DMS 273 (cell line): Measurements from ENCODE around the gene AEN.
A peak's percentile ranks its signal among the peaks of the same experiment; 100 is the strongest.

Experiments used
- DNase-seq: peaks from one replicate; lab custom pipeline; 2025; ENCODE audit not compliant: unreplicated experiment; lab: John Stamatoyannopoulos, UW

AEN gene

GRCh38 chr15:88649753-88650551, 28.8 kb downstream of the AEN start:
- no peak for DNase-seq

- DNase-seq = no peak
Measured at GRCh38 chr15:88650556-88650955, 29.4 kb downstream of the AEN start.

GRCh38 chr15:88651136-88651732, 30.1 kb downstream of the AEN start:
- DNase-seq = no peak

DNA sequence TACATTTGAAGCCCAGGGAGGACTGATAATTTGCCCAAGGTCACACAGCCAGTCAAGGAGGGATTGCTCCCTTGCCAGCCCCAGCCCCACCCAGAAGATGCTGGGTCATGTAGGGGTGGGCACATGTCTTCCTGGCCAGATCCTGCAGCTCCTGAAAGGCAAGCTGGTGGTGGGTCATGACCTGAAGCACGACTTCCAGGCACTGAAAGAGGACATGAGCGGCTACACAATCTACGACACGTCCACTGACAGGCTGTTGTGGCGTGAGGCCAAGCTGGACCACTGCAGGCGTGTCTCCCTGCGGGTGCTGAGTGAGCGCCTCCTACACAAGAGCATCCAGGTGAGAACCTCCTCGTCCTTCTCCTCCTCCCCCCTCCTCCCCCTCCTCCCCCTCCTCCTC, 30.8 kb downstream of the AEN start:
- no peak for DNase-seq

- no peak for DNase-seq
Measured at GRCh38 chr15:88652456-88653199, 31.5 kb downstream of the AEN start.

DNA sequence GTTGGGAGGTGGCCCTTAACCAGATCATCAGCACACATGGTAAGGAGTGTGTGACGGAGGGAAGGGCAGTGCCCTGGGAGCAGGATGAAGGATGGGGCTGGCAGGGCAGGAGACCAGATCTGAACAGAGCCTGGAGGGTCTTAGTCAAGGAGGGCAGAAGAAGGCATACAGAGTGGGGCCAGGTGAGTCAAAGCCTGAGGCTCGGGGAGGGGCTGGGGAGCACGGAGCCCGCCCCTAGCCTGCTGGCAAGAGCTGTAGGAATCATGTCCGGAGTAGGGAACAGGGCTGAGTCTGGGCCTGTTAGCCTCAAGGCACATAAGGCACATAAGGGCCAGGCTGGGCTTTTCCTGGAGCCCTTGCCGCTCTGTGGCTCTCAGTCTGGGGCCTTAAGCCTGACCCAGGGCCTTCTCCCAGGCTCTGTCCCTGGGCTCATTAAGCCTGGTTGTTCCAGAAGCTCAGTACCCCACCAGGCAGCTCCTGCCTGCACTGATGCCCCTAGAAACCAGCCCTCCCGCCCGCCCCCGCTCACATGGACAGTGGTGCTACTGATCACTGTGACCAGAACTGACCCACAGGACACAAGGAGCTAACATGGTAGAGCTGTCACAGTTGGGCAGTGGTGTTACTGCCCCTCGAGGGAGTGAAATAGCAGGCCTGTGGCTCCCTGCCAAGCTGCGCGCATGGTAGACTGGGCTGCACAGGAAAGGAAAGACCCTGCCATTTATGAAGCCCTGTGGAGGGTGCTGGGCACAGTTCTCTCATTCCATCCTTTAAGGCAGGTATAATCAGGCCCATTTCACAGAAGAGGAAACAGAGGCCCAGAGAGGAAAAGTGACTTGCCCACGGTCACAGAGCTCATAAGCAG, 32.3 kb downstream of the AEN start:
- DNase-seq = no peak

DNA sequence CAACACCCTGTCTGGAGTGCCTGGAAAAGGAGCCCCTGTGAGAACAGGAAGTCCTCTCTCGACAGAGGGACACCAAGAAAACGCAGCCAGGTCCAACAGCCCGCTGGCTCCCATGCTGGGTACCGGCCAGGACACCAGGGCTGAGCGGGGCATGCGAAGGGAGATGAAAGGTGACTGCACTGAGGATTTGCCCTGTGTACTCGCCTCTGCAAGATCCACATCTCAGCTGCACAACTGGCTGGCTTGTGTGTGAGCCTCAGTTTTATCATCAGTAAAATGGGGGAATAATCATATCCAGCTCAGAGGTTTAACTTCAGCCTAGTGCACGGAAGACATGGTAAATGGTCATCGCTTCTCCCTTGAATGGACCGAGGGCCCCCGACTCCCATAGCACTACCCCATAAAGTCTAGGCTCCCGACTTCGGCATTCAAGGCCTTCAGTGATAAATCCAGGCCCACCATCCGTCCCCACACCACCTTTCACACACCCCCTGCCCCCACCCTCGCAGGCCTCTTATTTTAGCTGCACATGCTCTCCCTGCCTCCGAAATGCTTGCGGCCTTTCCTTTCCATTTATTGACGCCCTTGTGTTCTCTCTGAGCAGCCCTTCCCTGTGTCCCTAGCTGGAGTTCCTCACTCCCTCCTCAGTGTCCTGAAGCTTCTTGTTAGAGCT, 33.4 kb downstream of the AEN start:
- DNase-seq = no peak

- DNase-seq = no peak
Measured at GRCh38 chr15:88655103-88655553, 34.0 kb downstream of the AEN start.

- no peak for DNase-seq
Measured at GRCh38 chr15:88655800-88656488, 34.8 kb downstream of the AEN start.

DNA sequence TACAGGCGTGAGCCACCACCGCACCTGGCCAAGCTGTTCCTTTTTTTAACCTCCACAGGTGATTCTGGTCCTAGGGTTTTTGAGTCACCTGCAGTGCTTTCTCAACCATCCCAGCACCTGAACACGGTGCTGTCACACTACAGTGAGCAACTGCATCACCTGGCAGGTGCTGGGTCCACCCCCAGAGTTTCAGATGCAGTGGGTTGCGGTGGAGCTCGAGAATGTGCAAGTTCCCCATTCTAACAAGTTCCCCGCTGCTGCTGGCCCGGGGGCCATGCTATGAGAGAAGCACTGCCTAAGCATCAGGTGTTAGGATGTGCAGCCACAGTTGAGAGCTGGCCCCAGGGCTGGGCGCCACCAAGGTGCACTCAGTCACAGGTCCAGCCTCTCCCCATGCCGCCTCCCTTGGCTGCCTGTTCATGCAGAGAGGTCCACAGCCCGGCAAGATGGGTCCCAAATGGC, 35.7 kb downstream of the AEN start:
- no peak for DNase-seq

- peak; percentile 68 for DNase-seq
Measured at GRCh38 chr15:88657326-88658069, 36.4 kb downstream of the AEN start.

DNA sequence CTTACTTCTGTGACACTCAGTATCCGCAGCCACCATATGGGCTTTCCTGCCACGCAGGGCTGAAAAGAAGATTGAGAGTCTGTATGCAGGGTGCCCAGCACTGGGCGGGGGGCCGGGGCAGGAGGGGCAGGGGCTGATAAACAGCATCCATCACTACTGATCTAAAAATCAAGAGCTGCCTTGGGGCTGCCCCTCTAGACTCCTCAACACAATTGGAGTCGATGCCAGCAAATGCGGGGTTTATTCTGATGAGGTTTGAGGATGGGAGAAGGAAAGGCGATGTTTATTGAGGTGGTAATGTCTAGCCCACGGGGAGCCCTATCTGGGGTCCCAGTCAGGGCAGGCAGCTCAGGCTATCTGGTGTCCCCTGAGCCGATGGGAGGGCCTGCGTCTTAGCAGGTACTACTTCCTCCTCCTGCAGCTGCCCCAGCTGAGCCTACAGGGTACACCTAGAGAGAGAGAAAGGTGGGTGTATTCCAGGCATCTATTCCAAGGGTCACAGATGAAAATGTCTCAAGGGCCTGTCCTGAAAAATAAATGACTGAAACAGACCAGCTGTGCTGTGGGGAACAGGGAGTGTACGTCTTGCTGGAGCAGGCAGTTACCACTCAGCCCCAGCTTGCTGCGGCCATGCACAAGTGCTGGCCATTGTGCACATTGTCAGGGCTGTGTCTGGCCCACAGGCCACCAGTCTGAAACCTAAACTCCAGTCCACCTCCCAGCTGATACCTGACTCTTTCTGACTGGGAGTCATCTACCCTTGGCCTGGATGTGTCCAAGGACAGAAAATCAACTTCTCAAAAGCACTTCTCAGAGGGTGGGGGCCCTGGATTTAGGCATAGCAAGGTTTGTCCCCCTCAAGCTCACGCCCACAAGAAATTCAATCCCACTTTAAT, 37.2 kb downstream of the AEN start:
- no peak for DNase-seq

- no peak for DNase-seq
Measured at GRCh38 chr15:88658972-88659931, 38.1 kb downstream of the AEN start.

DNA sequence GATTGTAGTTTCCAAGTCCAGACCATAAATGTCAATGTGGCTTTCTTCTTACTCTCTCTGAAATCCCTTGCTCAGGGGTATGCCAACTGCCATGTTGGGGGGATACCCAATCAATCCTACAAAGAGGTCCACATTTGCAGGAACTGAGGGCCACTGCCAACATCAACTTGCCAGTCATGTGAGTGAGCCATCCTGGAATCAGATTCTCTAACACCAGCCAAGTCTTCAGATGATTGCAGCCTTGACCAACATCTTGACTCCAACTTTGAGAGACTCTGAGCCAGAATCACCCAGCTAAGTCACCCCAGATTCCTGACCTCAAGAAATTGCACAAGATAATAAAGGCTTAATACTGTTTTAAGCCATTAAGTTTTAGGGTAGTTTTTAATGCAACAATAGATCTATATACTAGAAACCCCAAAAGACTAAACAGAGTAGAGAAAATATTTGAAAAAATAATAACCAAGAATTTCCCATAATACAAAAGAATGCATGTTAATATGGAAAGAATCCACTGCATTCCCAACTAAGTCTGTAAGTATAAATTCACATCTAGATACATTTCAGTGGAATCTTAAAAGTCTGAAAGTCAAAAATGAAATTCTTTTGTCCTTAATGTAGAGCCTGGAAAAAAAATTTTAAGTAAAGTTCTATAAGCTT, 40.0 kb downstream of the AEN start:
- no peak for DNase-seq

GRCh38 chr15:88661761-88662556, 40.8 kb downstream of the AEN start:
- DNase-seq = peak; percentile 28
